AG09309 (cell line): ENCODE results near the gene SDK2.

Source experiments
- DNase-seq: peaks from one replicate; pipeline ENCODE4 v3.0.0-alpha.2; 2010; ENCODE audit warnings: low read depth
- H3K4me3 ChIP-seq: 2 replicates; pipeline ENCODE4 v1.5.1; 2011; ENCODE audit warnings: mild to moderate bottlenecking, low read depth, low read length, moderate library complexity; ENCODE audit not compliant: control insufficient read depth
- CTCF ChIP-seq: IDR thresholded peaks from 2 replicates; pipeline ENCODE4 v1.5.1; 2011; ENCODE audit warnings: mild to moderate bottlenecking, low read depth, low read length, inconsistent platforms; ENCODE audit not compliant: insufficient read depth, control insufficient read depth; ENCODE audit errors: missing control alignments

SDK2 gene

GRCh38 chr17:73593249-73593965 is 50.8 kb downstream of the SDK2 start:
- DNase-seq, result no peak
- no peak for TF ChIP-seq CTCF
- no peak overlapping the region for H3K4me3 ChIP-seq

- DNase-seq, result no peak
- no peak overlapping the region for H3K4me3 ChIP-seq
- TF ChIP-seq CTCF, result no peak
Observed at GRCh38 chr17:73592501-73592961, 51.7 kb downstream of the SDK2 start.

GRCh38 chr17:73592079-73592415 is 52.2 kb downstream of the SDK2 start:
- no peak overlapping the region for H3K4me3 ChIP-seq
- DNase-seq, result no peak
- TF ChIP-seq CTCF, result no peak

GRCh38 chr17:73591296-73592078 is 52.8 kb downstream of the SDK2 start:
- no peak for DNase-seq
- no peak for TF ChIP-seq CTCF
- H3K4me3 ChIP-seq, result no peak overlapping the region

- no peak for TF ChIP-seq CTCF
- H3K4me3 ChIP-seq, result no peak overlapping the region
- no peak for DNase-seq
Observed at GRCh38 chr17:73589363-73589980, 54.8 kb downstream of the SDK2 start.

GRCh38 chr17:73588891-73589290 is 55.4 kb downstream of the SDK2 start:
- DNase-seq, result no peak
- TF ChIP-seq CTCF, result no peak
- H3K4me3 ChIP-seq, result no peak overlapping the region
